Panc1 (cell line): ENCODE measurements around the gene PDE8B.

Experiments
- TCF7L2 ChIP-seq: IDR thresholded peaks from 2 replicates; pipeline ENCODE4 v1.6.1; 2011; ENCODE audit warnings: mild to moderate bottlenecking, low read depth, low read length, inconsistent platforms
- TF ChIP-seq, protein P1 (sequence below): fragments of 450-650 bp; IDR thresholded peaks from 2 replicates; pipeline ENCODE4 v1.5.1; 2017; ENCODE audit warnings: mild to moderate bottlenecking

DNA sequence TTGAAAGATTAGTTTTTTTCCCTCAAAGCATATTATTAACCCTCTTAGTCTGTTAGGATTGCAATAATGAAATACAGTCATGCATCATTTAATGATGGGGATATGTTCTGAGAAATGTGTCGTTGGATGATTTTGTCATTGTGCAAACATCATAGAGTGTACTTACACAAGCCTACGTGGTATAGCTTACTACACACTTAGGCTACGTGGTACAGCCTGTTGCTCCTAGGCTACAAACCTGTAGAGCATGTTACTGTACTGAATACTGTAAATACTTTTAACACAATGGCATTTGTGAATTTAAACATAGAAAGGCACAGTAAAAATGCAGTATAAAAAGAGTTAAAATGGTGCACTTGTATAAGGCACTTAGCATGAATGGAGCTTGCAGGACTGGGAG is 132.7 kb downstream of the PDE8B start:
- TF ChIP-seq, protein P1, sequence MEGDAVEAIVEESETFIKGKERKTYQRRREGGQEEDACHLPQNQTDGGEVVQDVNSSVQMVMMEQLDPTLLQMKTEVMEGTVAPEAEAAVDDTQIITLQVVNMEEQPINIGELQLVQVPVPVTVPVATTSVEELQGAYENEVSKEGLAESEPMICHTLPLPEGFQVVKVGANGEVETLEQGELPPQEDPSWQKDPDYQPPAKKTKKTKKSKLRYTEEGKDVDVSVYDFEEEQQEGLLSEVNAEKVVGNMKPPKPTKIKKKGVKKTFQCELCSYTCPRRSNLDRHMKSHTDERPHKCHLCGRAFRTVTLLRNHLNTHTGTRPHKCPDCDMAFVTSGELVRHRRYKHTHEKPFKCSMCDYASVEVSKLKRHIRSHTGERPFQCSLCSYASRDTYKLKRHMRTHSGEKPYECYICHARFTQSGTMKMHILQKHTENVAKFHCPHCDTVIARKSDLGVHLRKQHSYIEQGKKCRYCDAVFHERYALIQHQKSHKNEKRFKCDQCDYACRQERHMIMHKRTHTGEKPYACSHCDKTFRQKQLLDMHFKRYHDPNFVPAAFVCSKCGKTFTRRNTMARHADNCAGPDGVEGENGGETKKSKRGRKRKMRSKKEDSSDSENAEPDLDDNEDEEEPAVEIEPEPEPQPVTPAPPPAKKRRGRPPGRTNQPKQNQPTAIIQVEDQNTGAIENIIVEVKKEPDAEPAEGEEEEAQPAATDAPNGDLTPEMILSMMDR: no peak
- TF ChIP-seq TCF7L2: no peak
